CD4-positive, CD25-positive, alpha-beta regulatory T cell (primary cell): Measurements from ENCODE around the gene FBLN7. TPM values are rescaled to one million over a fixed set of nuclear protein-coding genes. Genes with fewer than 3 reads are reported as not detected.

Experiments
- ATAC-seq, 2 donors: fragments of 150-1000 bp; cut with Tn5 transposase; one replicate each; pipeline ENCODE4 v1.10.0; 2021; ENCODE audit warnings: low read depth in 2 of 2, moderate number of reproducible peaks in 2 of 2, moderate library complexity in 1 of 2
- DNase-seq, 3 donors: peaks; one replicate each; pipeline versions ENCODE4 v3.0.0 to v3.0.0-alpha.2; 2012 to 2022; ENCODE audit warnings: mixed read lengths in 1 of 3
- H3K27ac ChIP-seq: one replicate; pipeline ENCODE4 v1.7.0; 2013; ENCODE audit warnings: mild to moderate bottlenecking, low read length; ENCODE audit not compliant: insufficient read depth, poor library complexity, severe bottlenecking
- H3K27me3 ChIP-seq: one replicate; pipeline ENCODE4 v1.7.0; 2013; ENCODE audit warnings: low read length; ENCODE audit not compliant: control insufficient read depth, insufficient read depth
- H3K36me3 ChIP-seq: one replicate; pipeline ENCODE4 v1.7.0; 2013; ENCODE audit warnings: mild to moderate bottlenecking, low read length, moderate library complexity; ENCODE audit not compliant: control insufficient read depth, insufficient read depth
- H3K4me1 ChIP-seq: 2 replicates; pipeline ENCODE4 v1.7.0; 2013; ENCODE audit warnings: mild to moderate bottlenecking, low read length; ENCODE audit not compliant: insufficient read depth, control insufficient read depth, poor library complexity, severe bottlenecking
- H3K4me3 ChIP-seq: one replicate; pipeline ENCODE4 v1.7.0; 2013; ENCODE audit warnings: low read depth, mild to moderate bottlenecking, low read length, moderate library complexity
- H3K9me3 ChIP-seq, 2 experiments: 1 replicate in 1 of 2; 2 replicates in 1 of 2; pipeline ENCODE4 v1.7.0; 2013; ENCODE audit warnings: low read length in 2 of 2, mild to moderate bottlenecking in 1 of 2, moderate library complexity in 1 of 2; ENCODE audit not compliant: control insufficient read depth in 2 of 2
- H3K27ac Mint-ChIP-seq, 3 donors: one replicate each; pipeline ENCODE4 v1.8.0; 2020 to 2022; ENCODE audit warnings: mild to moderate bottlenecking in 3 of 3, mixed read lengths in 3 of 3, moderate library complexity in 2 of 3
- H3K27me3 Mint-ChIP-seq: one replicate; pipeline ENCODE4 v1.8.0; 2022; ENCODE audit warnings: mild to moderate bottlenecking, mixed read lengths
- H3K36me3 Mint-ChIP-seq: one replicate; pipeline ENCODE4 v1.8.0; 2020; ENCODE audit warnings: mixed read lengths
- H3K4me1 Mint-ChIP-seq, 4 donors: one replicate each; pipeline ENCODE4 v1.8.0; 2020 to 2022; ENCODE audit warnings: mixed read lengths in 4 of 4, mild to moderate bottlenecking in 1 of 4
- H3K4me3 Mint-ChIP-seq, 4 donors: one replicate each; pipeline ENCODE4 v1.8.0; 2020 to 2022; ENCODE audit warnings: mild to moderate bottlenecking in 4 of 4, mixed read lengths in 4 of 4, moderate library complexity in 3 of 4
- H3K9me3 Mint-ChIP-seq, 7 donors: one replicate each; pipeline ENCODE4 v1.8.0; 2020 to 2022; ENCODE audit warnings: mixed read lengths in 7 of 7, mild to moderate bottlenecking in 3 of 7, moderate library complexity in 2 of 7
- polyA plus RNA-seq, 4 donors: library from polyadenylated mRNA; unstranded; fragments of 300-500 nt; fragmentation: Illumina TruSeq; gene quantifications; one replicate each; pipeline ENCODE4 v1.2.3, GENCODE V29; 2021
- total RNA-seq: library from RNA; stranded (reverse); gene quantifications from one replicate; pipeline ENCODE4 v1.2.3, GENCODE V29; 2022

FBLN7 gene
- total and polyA plus RNA-seq, 5 donors from 2014 or later, result 19.3 to 40.2 (median 36.0) TPM

GRCh38 chr2:112229348-112229747 is 91.2 kb downstream of the FBLN7 start:
- no peak for DNase-seq
- Mint-ChIP-seq H3K36me3 (peaks cover 35% of the 10 kb centered on the region), H3K4me1 (peaks cover 3 to 8% (median 7%) of the 10 kb centered on the region in 4 donors), H3K27ac (peak overlapping the region in 2 of 3 donors; percentile 26 to 87), H3K4me3 (no peak overlapping the region), H3K9me3 (peaks cover 0 to 2% (median 0%) of the 10 kb centered on the region in 7 donors), H3K27me3 (no peaks in the 10 kb centered on the region)
- Histone ChIP-seq H3K4me3 (no peak overlapping the region), H3K27ac (no peak overlapping the region), H3K4me1 (no peaks in the 10 kb centered on the region), H3K9me3 (no peaks in the 10 kb centered on the region), H3K27me3 (no peaks in the 10 kb centered on the region), H3K36me3 (peaks cover 22% of the 10 kb centered on the region)
- ATAC-seq, result no peak

- Histone ChIP-seq H3K27me3 (no peaks in the 10 kb centered on the region), H3K27ac (no peak overlapping the region), H3K4me1 (no peaks in the 10 kb centered on the region), H3K36me3 (peaks cover 24% of the 10 kb centered on the region), H3K9me3 (no peaks in the 10 kb centered on the region), H3K4me3 (no peak overlapping the region)
- ATAC-seq, result no peak
- no peaks in the 10 kb centered on the region for H3K27me3 Mint-ChIP-seq
- H3K9me3 Mint-ChIP-seq, result peaks cover 0 to 2% (median 0%) of the 10 kb centered on the region in 7 donors
- no peak overlapping the region for H3K4me3 Mint-ChIP-seq
- H3K27ac Mint-ChIP-seq, result no peak overlapping the region
- DNase-seq, result no peak
- H3K36me3 Mint-ChIP-seq, result peaks cover 26% of the 10 kb centered on the region
- H3K4me1 Mint-ChIP-seq, result peaks cover 0 to 8% (median 4%) of the 10 kb centered on the region in 4 donors
Measured at GRCh38 chr2:112230371-112230770, 92.2 kb downstream of the FBLN7 start.

Other genes with a start within 250 kb of the FBLN7 start
- gene MERTK, start 239.8 kb upstream of the FBLN7 start, total RNA-seq, result 0.20 TPM
- not detected for gene MERTK, start 239.8 kb upstream of the FBLN7 start, polyA plus RNA-seq
- 24.6 TPM for gene TMEM87B, start 83.1 kb upstream of the FBLN7 start, total RNA-seq
- gene TMEM87B, start 83.1 kb upstream of the FBLN7 start, polyA plus RNA-seq, result 10 to 100 TPM in 3 of 4 donors, 1 to 10 TPM in 1; 9.1 to 15.6 (median 11.8) TPM
- gene ZC3H8, start 116.7 kb downstream of the FBLN7 start, total RNA-seq, result 16.6 TPM
- gene ZC3H8, start 116.7 kb downstream of the FBLN7 start, polyA plus RNA-seq, result 10 to 100 TPM; 11.6 to 15.6 (median 13.3) TPM
- gene ZC3H6, start 137.2 kb downstream of the FBLN7 start, total RNA-seq, result 18.7 TPM
- gene ZC3H6, start 137.2 kb downstream of the FBLN7 start, polyA plus RNA-seq, result 1 to 10 TPM; 5.1 to 8.3 (median 7.1) TPM